ENCODE results near the gene COX19.

GRCh38 chr7:978049-978346 is 2.6 kb upstream of the COX19 start:
- TF ChIP-seq CTCF (IDR thresholded peaks at IDR 0.05 in 8 of 11, conservative IDR thresholded peaks at IDR 0.05 in 3 of 11), result no peak
- TF ChIP-seq POLR2A (IDR thresholded peaks at IDR 0.05), result no peak

Data from spleen (tissue), 7 donors.